Stimulated activated naive CD8-positive, alpha-beta T cell treated with anti-CD3 and anti-CD28 coated beads, Interleukin-15, amount 100 ng/mL, for 72 hours (primary cell): ENCODE results near the gene DLGAP1.
"Not testable (repeated sequence)": the region's sequence is repeated elsewhere in the genome, so short reads cannot be mapped to it uniquely, and the experiment has no call there.

Experiments
- ATAC-seq: fragments of 150-1000 bp; cut with Tn5 transposase; 2 replicates; pipeline ENCODE4 v1.10.0; 2021; ENCODE audit warnings: mild to moderate bottlenecking, moderate library complexity
- DNase-seq, 2 donors: peaks; one replicate each; pipeline ENCODE4 v3.0.0; 2021 to 2022
- H3K27ac Mint-ChIP-seq, 2 donors: one replicate each; pipeline ENCODE4 v1.8.0; 2022; ENCODE audit warnings: mild to moderate bottlenecking in 2 of 2, mixed read lengths in 2 of 2, moderate library complexity in 2 of 2
- H3K27me3 Mint-ChIP-seq: one replicate; pipeline ENCODE4 v1.8.0; 2022; ENCODE audit warnings: mixed read lengths
- H3K4me1 Mint-ChIP-seq: one replicate; pipeline ENCODE4 v1.8.0; 2022; ENCODE audit warnings: mild to moderate bottlenecking, mixed read lengths
- H3K4me3 Mint-ChIP-seq, 2 donors: one replicate each; pipeline ENCODE4 v1.8.0; 2022; ENCODE audit warnings: mild to moderate bottlenecking in 2 of 2, mixed read lengths in 2 of 2, moderate library complexity in 1 of 2
- H3K9me3 Mint-ChIP-seq, 2 donors: one replicate each; pipeline ENCODE4 v1.8.0; 2022; ENCODE audit warnings: mixed read lengths in 2 of 2

DLGAP1 gene

DNA sequence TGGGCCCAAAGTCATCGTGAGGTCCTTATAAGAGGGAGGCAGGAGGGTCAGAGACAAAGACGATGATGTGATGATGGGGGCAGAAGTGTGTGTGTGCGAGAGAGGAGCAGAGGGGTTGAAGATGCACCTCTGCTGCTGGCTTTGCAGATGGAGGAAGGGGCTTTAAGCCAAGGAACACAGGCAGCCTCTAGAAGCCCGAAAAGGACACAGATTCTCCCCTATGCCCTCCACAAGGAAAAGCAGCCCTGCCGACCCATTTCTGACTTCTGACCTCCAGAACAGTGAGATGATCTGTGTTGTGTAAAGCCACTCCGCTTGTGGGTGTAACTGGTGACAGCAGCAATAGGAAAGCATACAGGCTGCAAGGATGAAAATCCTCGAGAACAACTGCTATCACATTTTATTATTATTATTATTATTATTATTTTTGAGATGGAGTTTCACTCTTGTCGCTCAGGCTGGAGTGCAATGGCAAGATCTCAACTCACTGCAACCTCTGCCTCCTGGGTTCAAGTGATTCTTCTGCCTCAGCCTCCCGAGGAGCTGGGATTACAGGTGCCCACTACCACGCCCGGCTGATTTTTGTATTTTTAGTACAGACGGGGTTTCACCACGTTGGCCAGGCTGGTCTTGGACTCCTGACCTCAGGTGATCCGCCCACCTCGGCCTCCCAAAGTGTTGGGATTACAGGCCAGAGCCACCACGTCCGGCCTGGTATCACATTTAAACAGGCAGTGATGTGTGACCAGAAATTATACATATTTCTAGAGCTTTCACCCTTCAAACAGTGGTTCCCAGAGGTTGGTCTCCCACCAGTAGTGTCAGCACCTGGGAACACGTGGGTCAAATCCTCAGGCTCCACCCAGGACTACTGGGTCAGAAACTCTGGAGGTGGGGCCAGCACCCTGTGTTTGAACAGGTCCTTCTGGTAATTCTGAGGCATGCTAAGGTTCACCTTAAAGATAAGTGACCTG is 834.7 kb downstream of the DLGAP1 start:
- Mint-ChIP-seq H3K27me3 (no peaks in the 10 kb centered on the region), H3K9me3 (no peaks in the 10 kb centered on the region), H3K4me1 (peaks cover 30% of the 10 kb centered on the region), H3K4me3 (no peak overlapping the region), H3K27ac (no peak overlapping the region)
- DNase-seq, result no peak
- no peak for ATAC-seq

DNA sequence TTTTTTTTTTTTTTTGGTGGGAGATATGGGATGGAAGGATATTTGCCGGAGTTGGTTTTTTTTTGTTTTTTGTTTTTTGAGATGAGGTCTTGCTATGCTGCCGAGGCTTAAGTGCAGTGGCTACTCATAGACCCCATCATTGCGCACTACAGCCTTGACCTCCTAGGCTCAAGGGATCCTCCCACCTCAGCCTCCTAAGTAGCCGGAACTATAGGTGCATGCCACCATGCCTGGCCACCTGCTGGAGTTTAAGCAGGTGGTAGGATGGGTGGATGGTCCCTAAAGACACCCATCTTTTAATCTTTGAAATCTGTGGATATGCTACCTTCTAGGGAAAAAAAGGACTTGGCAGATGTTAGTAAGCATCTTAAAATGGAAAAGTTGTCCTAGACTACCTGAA is 835.4 kb downstream of the DLGAP1 start:
- H3K9me3 Mint-ChIP-seq, result no peaks in the 10 kb centered on the region
- no peak for DNase-seq
- no peak overlapping the region for H3K4me3 Mint-ChIP-seq
- no peak for ATAC-seq
- no peak overlapping the region for H3K27ac Mint-ChIP-seq
- H3K4me1 Mint-ChIP-seq, result peaks cover 23% of the 10 kb centered on the region
- H3K27me3 Mint-ChIP-seq, result no peaks in the 10 kb centered on the region

DNA sequence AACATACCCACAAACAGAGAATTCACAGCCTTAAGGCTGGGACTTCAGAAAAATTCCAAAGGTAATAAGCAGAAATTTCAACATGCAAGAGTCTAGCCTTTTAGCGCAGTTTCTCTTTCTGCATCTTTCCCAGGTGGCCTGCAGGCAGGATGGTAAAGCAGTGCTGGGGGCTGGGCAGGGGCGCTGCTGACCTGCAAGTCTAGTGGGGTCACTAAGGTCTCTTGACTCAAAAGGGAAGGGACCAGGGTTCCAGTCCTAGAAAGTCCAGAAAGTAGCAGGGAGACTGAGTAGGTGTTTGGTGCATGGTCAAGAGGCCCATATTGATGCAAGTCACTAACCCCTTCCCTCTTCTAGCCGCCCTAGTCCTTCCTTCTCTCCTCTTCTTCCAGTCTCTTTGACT is 835.9 kb downstream of the DLGAP1 start:
- Mint-ChIP-seq H3K4me3 (no peak overlapping the region), H3K27ac (no peak overlapping the region), H3K4me1 (peaks cover 18% of the 10 kb centered on the region), H3K27me3 (no peaks in the 10 kb centered on the region), H3K9me3 (no peaks in the 10 kb centered on the region)
- ATAC-seq (no peak), DNase-seq (no peak)

DNA sequence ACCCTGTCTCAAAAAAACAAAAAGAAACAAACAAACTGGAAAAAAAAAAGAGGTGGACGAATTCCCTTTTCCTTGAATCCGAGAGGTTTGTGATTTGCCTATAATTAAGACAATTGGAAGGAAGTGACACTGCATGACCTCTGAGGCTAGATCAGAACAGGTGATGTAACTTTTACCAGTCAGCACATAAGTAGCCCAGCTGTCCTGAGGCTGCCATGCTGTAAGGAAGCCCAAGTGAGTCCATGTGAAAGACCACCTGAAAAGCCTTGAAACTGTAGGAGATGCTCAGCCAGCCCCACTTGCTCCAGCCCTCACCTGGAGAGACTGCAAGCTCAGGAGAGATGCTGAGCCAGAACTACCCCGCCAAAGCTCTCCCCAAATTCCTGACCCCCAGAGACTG is 838.4 kb downstream of the DLGAP1 start:
- Mint-ChIP-seq H3K4me3 (no peak overlapping the region), H3K27ac (no peak overlapping the region), H3K27me3 (no peaks in the 10 kb centered on the region), H3K4me1 (peaks cover 8% of the 10 kb centered on the region), H3K9me3 (no peaks in the 10 kb centered on the region)
- ATAC-seq (no peak), DNase-seq (no peak)

DNA sequence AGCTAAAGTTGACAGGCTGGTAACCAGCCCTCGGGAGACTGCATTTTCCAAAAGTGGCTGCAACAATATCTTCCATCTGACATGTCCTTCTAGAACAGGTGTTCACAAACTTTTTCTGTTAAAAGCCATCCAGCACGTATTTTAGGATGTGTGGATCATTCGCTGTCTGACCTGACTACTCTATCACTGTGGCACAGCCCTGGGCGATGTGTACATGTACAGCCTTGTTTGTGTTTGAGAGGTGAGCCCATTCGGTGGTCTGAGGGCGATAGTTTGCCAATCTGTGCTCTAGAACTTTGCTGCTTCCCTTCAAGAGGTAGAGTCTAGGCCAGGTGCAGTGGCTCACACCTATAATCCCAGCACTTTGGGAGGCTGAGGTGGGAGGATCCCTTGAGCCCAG is 839.0 kb downstream of the DLGAP1 start:
- H3K4me1 Mint-ChIP-seq, result peaks cover 14% of the 10 kb centered on the region
- no peaks in the 10 kb centered on the region for H3K27me3 Mint-ChIP-seq
- no peak overlapping the region for H3K4me3 Mint-ChIP-seq

DNA sequence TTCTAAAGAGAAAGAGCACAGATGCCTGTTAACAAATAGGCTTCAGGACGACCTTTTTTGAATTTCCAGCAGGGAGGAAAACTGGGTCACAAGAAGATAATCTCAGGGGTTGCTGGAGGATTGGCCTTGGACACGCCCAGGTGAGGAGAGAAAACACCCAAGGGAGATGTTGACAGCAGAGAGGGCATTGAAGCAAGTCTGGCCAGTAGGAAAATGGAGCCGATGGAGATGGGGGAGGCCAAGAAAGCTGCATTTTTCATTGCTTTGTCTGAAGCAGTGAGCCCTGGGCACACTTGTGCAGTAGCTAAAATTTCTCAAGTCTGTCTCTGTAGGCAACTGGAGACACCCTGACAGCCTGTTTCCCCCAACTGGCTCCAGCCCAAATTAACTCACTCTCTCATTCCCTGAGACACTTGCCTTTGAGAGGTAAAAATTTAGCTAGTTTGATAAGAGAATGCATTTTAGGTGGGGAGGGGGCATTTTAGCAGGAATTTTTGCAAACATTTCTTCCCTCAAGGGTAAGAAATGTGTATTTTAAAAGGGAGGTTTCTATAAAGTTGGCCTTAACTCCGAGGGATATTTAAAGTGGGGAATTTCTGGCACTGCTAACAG is 839.6 kb downstream of the DLGAP1 start:
- no peaks in the 10 kb centered on the region for H3K9me3 Mint-ChIP-seq
- no peak for DNase-seq
- H3K4me3 Mint-ChIP-seq, result no peak overlapping the region
- H3K27ac Mint-ChIP-seq, result no peak overlapping the region
- ATAC-seq, result no peak
- H3K27me3 Mint-ChIP-seq, result no peaks in the 10 kb centered on the region
- H3K4me1 Mint-ChIP-seq, result peaks cover 16% of the 10 kb centered on the region

More for the DNA sequence above, 839.0 kb downstream of the DLGAP1 start:
- DNase-seq (no peak), ATAC-seq (no peak)
- H3K9me3 Mint-ChIP-seq, result no peaks in the 10 kb centered on the region
- no peak overlapping the region for H3K27ac Mint-ChIP-seq

DNA sequence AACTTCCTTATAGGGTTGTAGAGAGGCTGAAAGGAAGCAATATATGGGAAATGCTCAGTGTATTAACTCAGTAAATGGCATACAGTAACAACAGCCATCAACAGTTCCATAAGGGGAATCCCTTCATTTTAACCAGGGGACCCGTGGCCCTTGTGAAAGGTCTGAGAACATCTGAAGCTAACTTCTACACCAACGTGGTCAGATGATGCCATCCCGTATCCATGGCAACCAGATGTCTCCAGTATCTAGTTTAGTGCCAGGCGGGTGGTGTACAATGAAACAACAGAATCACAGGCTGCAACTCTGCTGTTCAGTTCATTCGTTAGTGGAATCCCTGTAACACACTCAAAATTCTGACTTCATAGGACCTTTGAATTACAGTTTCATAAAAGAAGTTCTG is 842.8 kb downstream of the DLGAP1 start:
- ATAC-seq (peak; percentile 88), DNase-seq (peak in 1 of 2 donors; percentile 56)
- Mint-ChIP-seq H3K27me3 (no peaks in the 10 kb centered on the region), H3K4me1 (peaks cover 33% of the 10 kb centered on the region), H3K27ac (no peak overlapping the region), H3K4me3 (no peak overlapping the region), H3K9me3 (no peaks in the 10 kb centered on the region)

DNA sequence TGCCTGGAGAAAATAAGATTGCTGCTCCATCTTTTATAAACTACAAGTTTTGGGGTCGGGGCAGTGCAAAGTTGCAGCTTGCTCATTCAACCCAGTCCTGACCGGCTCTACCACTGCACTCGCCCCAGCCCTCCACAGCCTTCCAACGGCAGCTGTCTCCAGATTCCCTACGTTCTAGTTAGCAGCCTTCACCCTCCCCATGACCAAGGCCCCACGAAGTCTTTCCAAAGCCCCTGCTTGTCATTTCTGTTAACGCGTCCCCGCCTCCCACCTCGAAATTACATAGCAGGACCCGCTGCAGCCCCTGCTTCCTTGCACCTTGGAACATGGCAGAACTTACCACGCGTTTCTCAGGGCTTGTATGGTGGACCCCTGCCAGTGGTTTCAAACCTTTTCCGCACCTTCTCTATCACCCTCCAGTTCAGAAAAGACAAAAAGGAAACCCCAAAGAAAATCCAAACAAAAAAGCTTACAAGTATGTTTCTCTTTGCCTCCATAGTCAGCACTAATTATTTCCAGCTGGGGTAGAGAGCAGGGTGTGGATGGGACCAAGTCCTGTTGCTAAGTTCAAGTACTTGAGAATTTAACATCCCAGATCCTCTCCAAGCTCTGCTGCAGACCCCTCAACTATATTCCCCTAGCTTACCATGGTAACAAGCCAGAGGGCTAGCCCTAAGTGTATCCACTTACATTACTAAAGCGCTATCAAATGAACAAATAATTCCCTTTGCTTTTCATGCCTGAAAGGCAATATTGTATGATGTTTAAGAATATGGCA is 843.6 kb downstream of the DLGAP1 start:
- no peak overlapping the region for H3K4me3 Mint-ChIP-seq
- H3K9me3 Mint-ChIP-seq, result no peaks in the 10 kb centered on the region
- DNase-seq (no peak), ATAC-seq (no peak)
- no peak overlapping the region for H3K27ac Mint-ChIP-seq
- no peaks in the 10 kb centered on the region for H3K27me3 Mint-ChIP-seq
- peaks cover 34% of the 10 kb centered on the region for H3K4me1 Mint-ChIP-seq

DNA sequence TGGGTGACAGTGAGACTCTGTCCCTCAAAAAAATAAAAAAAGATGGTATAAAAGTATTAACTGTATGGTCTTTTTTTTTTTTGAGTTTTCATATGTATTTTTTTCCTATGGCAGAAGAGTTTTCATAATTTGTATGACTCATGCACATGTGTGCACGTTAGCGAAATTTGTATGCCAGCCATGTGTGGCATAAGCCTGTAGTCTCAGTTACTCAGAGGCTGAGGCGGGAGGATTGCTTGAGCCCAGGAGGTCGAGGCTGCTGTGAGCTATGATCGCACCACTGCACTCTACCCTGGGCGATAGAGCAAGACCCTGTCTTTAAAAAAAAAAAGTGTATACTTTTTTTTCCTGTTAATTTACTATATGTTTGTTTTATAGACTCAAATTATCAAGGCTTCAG is 844.3 kb downstream of the DLGAP1 start:
- H3K27me3 Mint-ChIP-seq, result no peaks in the 10 kb centered on the region
- ATAC-seq, result no peak
- H3K4me1 Mint-ChIP-seq, result peaks cover 34% of the 10 kb centered on the region
- H3K9me3 Mint-ChIP-seq, result no peaks in the 10 kb centered on the region
- H3K27ac Mint-ChIP-seq, result no peak overlapping the region
- DNase-seq, result no peak
- no peak overlapping the region for H3K4me3 Mint-ChIP-seq

DNA sequence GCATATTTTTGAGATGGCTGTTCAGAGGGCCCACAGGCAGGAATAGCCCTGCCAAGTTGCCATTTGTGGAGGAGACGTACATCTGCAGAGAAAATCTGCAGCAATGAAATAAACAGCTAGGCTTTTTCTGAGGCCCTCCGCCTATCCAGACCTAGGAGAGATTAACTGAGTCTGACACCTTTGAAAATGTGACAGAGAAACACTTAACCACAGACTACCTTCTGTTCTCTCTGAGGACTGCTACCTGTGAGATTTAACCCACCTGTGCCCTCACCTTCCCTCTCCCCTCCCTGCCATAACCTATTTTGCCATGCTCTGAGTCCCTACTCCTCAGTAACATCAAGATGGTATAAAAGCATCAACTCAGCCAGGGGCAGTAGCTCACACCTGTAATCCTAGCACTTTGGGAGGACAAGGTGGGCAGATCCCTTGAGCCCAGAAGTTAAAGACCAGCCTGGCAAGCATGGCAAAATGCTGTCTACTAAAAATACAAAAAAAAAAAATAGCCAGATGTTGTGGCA is 844.9 kb downstream of the DLGAP1 start:
- Mint-ChIP-seq H3K27ac (peak overlapping the region in 1 of 2 donors; percentile 40), H3K4me3 (no peak overlapping the region), H3K27me3 (no peaks in the 10 kb centered on the region), H3K4me1 (peaks cover 34% of the 10 kb centered on the region), H3K9me3 (no peaks in the 10 kb centered on the region)
- ATAC-seq (no peak), DNase-seq (no peak)

DNA sequence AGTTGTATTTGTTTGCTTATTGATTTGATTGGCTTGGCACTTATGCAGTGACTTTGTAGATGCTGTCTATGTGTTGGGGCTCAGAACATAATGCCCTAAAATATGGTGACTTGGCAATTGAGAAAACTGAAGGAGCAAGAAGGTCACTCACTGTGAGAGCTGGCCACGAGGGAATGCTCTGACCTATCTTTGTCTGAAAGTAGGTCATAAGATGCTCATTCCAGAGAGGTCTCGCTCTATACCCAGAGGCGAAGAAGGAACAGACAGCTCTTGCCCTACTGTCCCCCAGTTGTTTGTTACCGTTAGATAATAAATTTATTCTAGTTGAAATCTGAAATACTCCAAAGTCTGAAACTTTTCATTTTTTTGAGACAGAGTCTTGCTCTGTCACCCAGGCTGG is 846.6 kb downstream of the DLGAP1 start:
- no peaks in the 10 kb centered on the region for H3K9me3 Mint-ChIP-seq
- ATAC-seq, result no peak
- no peaks in the 10 kb centered on the region for H3K27me3 Mint-ChIP-seq
- no peak for DNase-seq
- H3K4me1 Mint-ChIP-seq, result peaks cover 34% of the 10 kb centered on the region
- H3K27ac Mint-ChIP-seq, result peak overlapping the region in 1 of 2 donors; percentile 63
- no peak overlapping the region for H3K4me3 Mint-ChIP-seq

DNA sequence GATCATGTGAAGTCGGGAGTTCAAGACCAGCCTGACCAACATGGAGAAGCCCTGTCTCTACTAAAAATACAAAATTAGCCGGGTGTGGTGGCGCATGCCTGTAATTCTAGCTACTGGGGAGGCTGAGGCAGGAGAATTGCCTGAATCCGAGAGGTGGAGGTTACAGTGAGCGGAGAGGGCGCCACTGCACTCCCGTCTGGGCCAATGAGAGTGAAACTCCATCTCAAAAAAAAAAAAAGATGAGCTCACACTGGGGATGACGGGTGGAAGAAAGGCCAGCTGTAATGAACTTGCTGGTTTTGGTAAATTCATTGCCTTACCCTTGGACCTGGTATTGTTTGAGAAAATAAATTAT is 847.0 kb downstream of the DLGAP1 start:
- H3K4me3 Mint-ChIP-seq, H3K9me3 Mint-ChIP-seq, H3K27me3 Mint-ChIP-seq, ATAC-seq, DNase-seq, H3K27ac Mint-ChIP-seq: not testable (repeated sequence)
- H3K4me1 Mint-ChIP-seq, result peaks cover 34% of the 10 kb centered on the region

DNA sequence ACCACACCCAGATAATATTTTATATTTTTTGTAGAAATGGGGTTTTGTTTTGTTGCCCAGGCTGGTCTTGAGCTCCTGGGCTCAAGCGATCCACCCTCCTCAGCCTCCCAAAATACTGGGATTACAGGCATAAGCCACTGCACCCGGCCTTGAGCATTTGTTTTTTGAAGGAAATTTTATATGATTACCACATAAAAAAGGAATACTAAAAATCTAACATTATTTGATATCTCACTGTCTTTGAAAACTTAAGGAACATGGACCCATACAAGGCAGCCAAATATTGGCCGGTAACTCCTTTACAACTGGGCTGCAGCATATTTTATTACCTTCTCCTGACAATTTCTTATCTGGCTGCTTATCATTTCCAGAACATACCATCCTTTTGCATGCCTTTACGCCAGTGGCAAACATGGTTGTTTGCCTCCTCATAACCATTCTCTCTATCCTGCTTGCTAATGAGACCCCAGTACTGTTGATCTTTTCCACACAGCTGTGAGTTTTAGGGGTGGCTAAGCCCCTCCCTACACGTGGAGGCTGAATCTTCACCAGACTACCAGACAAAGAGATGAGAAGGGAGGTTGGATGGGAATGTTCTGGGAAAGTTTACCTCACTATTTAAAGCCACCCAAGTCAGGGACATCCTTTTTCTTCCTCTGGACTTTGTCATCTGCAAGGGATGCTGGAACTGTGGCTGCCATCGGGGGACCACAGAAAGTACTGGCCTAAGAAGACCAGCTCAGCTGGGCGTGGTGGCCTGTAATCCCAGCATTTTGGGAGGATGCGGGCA is 847.6 kb downstream of the DLGAP1 start:
- H3K4me3 Mint-ChIP-seq, result no peak overlapping the region
- ATAC-seq (no peak), DNase-seq (no peak)
- no peaks in the 10 kb centered on the region for H3K9me3 Mint-ChIP-seq
- H3K4me1 Mint-ChIP-seq, result peaks cover 34% of the 10 kb centered on the region
- no peaks in the 10 kb centered on the region for H3K27me3 Mint-ChIP-seq
- H3K27ac Mint-ChIP-seq, result no peak overlapping the region

DNA sequence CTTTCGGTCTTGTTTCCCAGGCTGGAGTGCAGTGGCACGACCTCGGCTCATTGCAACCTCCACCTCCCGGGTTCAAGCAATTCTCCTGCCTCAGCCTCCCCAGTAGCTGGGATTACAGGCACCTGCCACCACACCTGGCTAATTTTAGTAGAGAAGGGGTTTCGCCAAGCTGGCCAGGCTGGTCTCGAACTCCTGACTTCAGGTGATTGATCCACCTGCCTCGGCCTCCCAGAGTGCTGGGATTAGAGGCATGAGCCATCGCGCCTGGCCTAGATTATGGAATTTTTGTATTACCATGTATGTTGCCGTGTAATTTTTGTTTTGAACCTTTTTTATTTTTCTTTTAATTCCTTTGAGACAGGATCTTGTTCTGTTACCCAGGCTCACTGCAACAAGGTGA is 848.2 kb downstream of the DLGAP1 start:
- peak overlapping the region in 1 of 2 donors; percentile 31 for H3K4me3 Mint-ChIP-seq
- H3K27ac Mint-ChIP-seq, DNase-seq, ATAC-seq, H3K27me3 Mint-ChIP-seq, H3K9me3 Mint-ChIP-seq: not testable (repeated sequence)
- peaks cover 28% of the 10 kb centered on the region for H3K4me1 Mint-ChIP-seq

DNA sequence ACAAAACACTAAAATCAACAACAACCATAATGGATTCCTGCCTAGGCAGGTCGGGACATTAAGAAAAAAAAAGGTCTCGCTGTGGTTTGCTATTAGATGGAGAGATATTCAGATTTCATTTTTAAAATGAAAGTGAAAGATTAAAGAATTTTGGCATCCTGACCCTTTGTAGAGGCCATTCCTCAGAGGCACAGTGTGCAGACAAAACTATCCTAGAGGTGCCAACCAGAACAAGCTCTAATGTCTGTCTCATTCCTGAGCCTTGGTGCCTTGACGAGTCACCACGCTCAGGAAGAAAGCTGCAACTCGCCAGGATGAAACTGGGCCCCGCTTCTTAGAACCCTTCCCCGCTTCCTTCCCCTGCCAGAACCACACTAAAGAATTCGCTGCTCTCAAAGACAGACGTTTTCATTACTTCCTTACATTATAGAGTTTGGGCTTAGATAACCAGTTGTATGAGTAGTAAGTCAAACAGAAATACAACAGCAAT is 849.1 kb downstream of the DLGAP1 start:
- Mint-ChIP-seq H3K4me3 (no peak overlapping the region), H3K27me3 (no peaks in the 10 kb centered on the region), H3K27ac (no peak overlapping the region), H3K4me1 (peaks cover 19% of the 10 kb centered on the region), H3K9me3 (no peaks in the 10 kb centered on the region)
- ATAC-seq, result peak; percentile 21
- DNase-seq, result peak in 1 of 2 donors; percentile 18
